C4-2B (cell line): ENCODE data around the gene C19orf85.

Source experiments
- ZFX ChIP-seq: fragments of 450-650 bp; IDR thresholded peaks from 2 replicates; pipeline ENCODE4 v1.6.1; 2017
- TF ChIP-seq, protein P1 (sequence below): fragments of 450-650 bp; conservative IDR thresholded peaks from 2 replicates; pipeline ENCODE4 v1.5.1; 2017; ENCODE audit warnings: mild to moderate bottlenecking

DNA sequence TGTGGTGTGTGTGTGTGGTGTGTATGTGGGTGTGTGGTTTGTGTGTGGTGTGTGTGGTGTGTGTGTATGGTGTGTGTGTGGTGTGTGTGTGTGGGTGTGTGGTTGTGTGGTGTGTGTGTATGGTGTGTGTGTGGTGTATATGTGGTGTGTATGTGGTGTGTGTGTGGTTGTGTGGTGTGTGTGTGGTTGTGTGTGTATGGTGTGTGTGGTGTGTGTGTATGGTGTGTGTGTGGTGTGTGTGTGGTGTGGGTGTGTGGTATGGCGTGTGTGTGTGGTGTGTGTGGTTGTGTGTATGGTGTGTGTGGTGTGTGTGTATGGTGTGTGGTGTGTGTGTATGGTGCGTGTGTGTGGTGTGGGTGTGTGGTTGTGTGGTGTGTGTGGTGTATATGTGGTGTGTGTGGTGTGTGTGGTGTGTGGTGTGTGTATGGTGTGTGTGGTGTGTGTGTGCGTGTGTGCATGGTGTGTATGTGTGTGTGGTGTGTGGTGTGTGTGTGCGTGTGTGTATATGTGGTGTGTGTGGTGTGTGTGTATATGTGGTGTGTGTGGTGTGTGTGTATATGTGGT is 30.1 kb downstream of the C19orf85 start:
- TF ChIP-seq, protein P1, sequence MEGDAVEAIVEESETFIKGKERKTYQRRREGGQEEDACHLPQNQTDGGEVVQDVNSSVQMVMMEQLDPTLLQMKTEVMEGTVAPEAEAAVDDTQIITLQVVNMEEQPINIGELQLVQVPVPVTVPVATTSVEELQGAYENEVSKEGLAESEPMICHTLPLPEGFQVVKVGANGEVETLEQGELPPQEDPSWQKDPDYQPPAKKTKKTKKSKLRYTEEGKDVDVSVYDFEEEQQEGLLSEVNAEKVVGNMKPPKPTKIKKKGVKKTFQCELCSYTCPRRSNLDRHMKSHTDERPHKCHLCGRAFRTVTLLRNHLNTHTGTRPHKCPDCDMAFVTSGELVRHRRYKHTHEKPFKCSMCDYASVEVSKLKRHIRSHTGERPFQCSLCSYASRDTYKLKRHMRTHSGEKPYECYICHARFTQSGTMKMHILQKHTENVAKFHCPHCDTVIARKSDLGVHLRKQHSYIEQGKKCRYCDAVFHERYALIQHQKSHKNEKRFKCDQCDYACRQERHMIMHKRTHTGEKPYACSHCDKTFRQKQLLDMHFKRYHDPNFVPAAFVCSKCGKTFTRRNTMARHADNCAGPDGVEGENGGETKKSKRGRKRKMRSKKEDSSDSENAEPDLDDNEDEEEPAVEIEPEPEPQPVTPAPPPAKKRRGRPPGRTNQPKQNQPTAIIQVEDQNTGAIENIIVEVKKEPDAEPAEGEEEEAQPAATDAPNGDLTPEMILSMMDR: no peak
- TF ChIP-seq ZFX: no peak
